IMR-90 (cell line): ENCODE measurements around the gene GOLGA8S. TPM values are rescaled to one million over a fixed set of nuclear protein-coding genes. Genes with fewer than 3 reads are reported as not detected.
"Not testable (repeated sequence)": the region's sequence is repeated elsewhere in the genome, so short reads cannot be mapped to it uniquely, and the experiment has no call there.

ENCODE experiments used
- ATAC-seq: fragments of 200-7000 bp; cut with Tn5 transposase; 2 replicates; pipeline ENCODE4 v1.9.1; 2020; ENCODE audit warnings: low read depth, mild to moderate bottlenecking, moderate library complexity
- BruUV-seq: library from RNA; stranded (reverse); fragments of 400-500 nt; replicated peaks from 2 replicates; lab custom pipeline; 2021; lab: Mats Ljungman, UMichigan
- CTCF ChIA-PET: fragments of 300-600 bp; formaldehyde crosslinking; extraction: SDS; loops from one replicate; lab custom pipeline; 2021; ENCODE audit warnings: antibody characterized with exemption; lab: Yijun Ruan, JAX
- POLR2A ChIA-PET: fragments of 300-600 bp; sonication (Branson Sonifier 250); formaldehyde crosslinking; loops from one replicate; lab custom pipeline; 2022; ENCODE audit warnings: antibody characterized with exemption; ENCODE audit not compliant: unreplicated experiment; lab: Charles Lee
- DNase-seq: peaks from one replicate; pipeline ENCODE4 v3.0.0; 2013
- H2AFZ ChIP-seq: replicated peaks from 2 replicates; pipeline ENCODE3; 2013; ENCODE audit warnings: low read length, mild to moderate bottlenecking; ENCODE audit not compliant: poor library complexity
- H2AK5ac ChIP-seq: 2 replicates; pipeline ENCODE4 v1.6.1; 2013; ENCODE audit warnings: low read depth, low read length, inconsistent platforms
- H2AK9ac ChIP-seq: replicated peaks from 2 replicates; pipeline ENCODE3; 2013; ENCODE audit warnings: mild to moderate bottlenecking, low read depth, low read length, moderate library complexity; ENCODE audit not compliant: poor library complexity
- H2BK120ac ChIP-seq: 2 replicates; pipeline ENCODE4 v1.6.1; 2013; ENCODE audit warnings: low read depth, low read length, inconsistent platforms
- H2BK15ac ChIP-seq: 3 replicates; pipeline ENCODE4 v1.6.1; 2013; ENCODE audit warnings: low read depth, low read length, inconsistent platforms
- H2BK20ac ChIP-seq: 2 replicates; pipeline ENCODE4 v1.6.1; 2013; ENCODE audit warnings: low read depth, mild to moderate bottlenecking, inconsistent platforms, low read length, moderate library complexity
- H2BK5ac ChIP-seq: 2 replicates; pipeline ENCODE4 v1.6.1; 2013; ENCODE audit warnings: mild to moderate bottlenecking, low read depth, low read length, inconsistent platforms; ENCODE audit not compliant: poor library complexity, severe bottlenecking
- H3K14ac ChIP-seq: replicated peaks from 2 replicates; pipeline ENCODE4 v1.6.1; 2013; ENCODE audit warnings: low read depth, low read length, inconsistent platforms
- H3K18ac ChIP-seq: 2 replicates; pipeline ENCODE4 v1.6.1; 2013; ENCODE audit warnings: low read depth, low read length, control low read depth
- H3K23ac ChIP-seq: 2 replicates; pipeline ENCODE4 v1.6.1; 2013; ENCODE audit warnings: low read depth, low read length, inconsistent platforms
- H3K27ac ChIP-seq: 2 replicates; pipeline ENCODE4 v1.5.1; 2013; ENCODE audit warnings: mild to moderate bottlenecking, control low read depth, low read length; ENCODE audit not compliant: insufficient read depth
- H3K27me3 ChIP-seq: 2 replicates; pipeline ENCODE4 v1.6.1; 2013; ENCODE audit warnings: low read length; ENCODE audit not compliant: control insufficient read depth, insufficient read depth
- H3K36me3 ChIP-seq: 2 replicates; pipeline ENCODE4 v1.6.1; 2013; ENCODE audit warnings: low read length, mixed read lengths; ENCODE audit not compliant: control insufficient read depth, insufficient read depth
- H3K4ac ChIP-seq: 2 replicates; pipeline ENCODE4 v1.6.1; 2013; ENCODE audit warnings: low read depth, low read length, inconsistent platforms
- H3K4me1 ChIP-seq: 2 replicates; pipeline ENCODE4 v1.6.1; 2013; ENCODE audit warnings: low read length, mixed read lengths; ENCODE audit not compliant: control insufficient read depth, insufficient read depth
- H3K4me2 ChIP-seq: 2 replicates; pipeline ENCODE4 v1.6.1; 2013; ENCODE audit warnings: low read depth, mild to moderate bottlenecking, control low read depth, low read length, moderate library complexity
- H3K4me3 ChIP-seq: 2 replicates; pipeline ENCODE4 v1.5.1; 2013; ENCODE audit warnings: low read depth, mild to moderate bottlenecking, control low read depth, low read length, moderate library complexity; ENCODE audit not compliant: insufficient read depth
- H3K56ac ChIP-seq: 2 replicates; pipeline ENCODE4 v1.6.1; 2013; ENCODE audit warnings: low read length, inconsistent platforms; ENCODE audit not compliant: insufficient read depth; ENCODE audit errors: extremely low read depth
- H3K79me1 ChIP-seq, 2 experiments: 2 replicates each; pipeline ENCODE4 v1.6.1; 2013; ENCODE audit warnings: low read length in 2 of 2, inconsistent platforms in 1 of 2, low read depth in 1 of 2
- H3K9ac ChIP-seq: 2 replicates; pipeline ENCODE4 v1.6.1; 2013; ENCODE audit warnings: low read depth, low read length, control low read depth
- H3K9me1 ChIP-seq: 2 replicates; pipeline ENCODE4 v1.6.1; 2013; ENCODE audit warnings: low read length, inconsistent platforms; ENCODE audit not compliant: insufficient read depth
- H3K9me3 ChIP-seq: 2 replicates; pipeline ENCODE4 v1.6.1; 2013; ENCODE audit warnings: low read length; ENCODE audit not compliant: control insufficient read depth, insufficient read depth
- H4K20me1 ChIP-seq: 2 replicates; pipeline ENCODE4 v1.6.1; 2013; ENCODE audit warnings: low read length, inconsistent platforms; ENCODE audit not compliant: insufficient read depth
- H4K5ac ChIP-seq: 2 replicates; pipeline ENCODE4 v1.6.1; 2013; ENCODE audit warnings: mild to moderate bottlenecking, low read depth, low read length, control low read depth
- H4K8ac ChIP-seq, 2 experiments: 2 replicates each; pipeline ENCODE4 v1.6.1; 2013; ENCODE audit warnings: low read depth in 2 of 2, low read length in 2 of 2, control low read depth in 1 of 2, inconsistent platforms in 1 of 2
- H4K91ac ChIP-seq: 2 replicates; pipeline ENCODE4 v1.6.1; 2013; ENCODE audit warnings: low read depth, low read length, inconsistent platforms; ENCODE audit not compliant: insufficient read depth
- WGBS, 2 experiments: methylation state at CpG; one replicate each; pipeline versions ENCODE4 v1.1.5 to v1.1.7; 2013; ENCODE audit warnings: missing lambda C conversion rate in 2 of 2; ENCODE audit not compliant: insufficient read length in 1 of 2; ENCODE audit errors: extremely low coverage in 2 of 2; 5-methylcytosine and 5-hydroxymethylcytosine counted together
- dilution Hi-C: fragments of 300-500 bp; cut with HindIII; formaldehyde crosslinking; loops from one replicate; pipeline ENCODE4 v1.14.3; 2018; ENCODE audit warnings: low sequenced_read_pairs; ENCODE audit not compliant: unreplicated experiment
- in situ Hi-C: fragments of 300-500 bp; cut with MboI; formaldehyde crosslinking; loops from 3 replicates; pipeline ENCODE4 v1.14.3; 2019; ENCODE audit warnings: low sequenced_read_pairs, inconsistent platforms, mixed read lengths
- intact Hi-C: fragments of 100-400 bp; cut with micrococcal nuclease; formaldehyde crosslinking; loops from 2 replicates; pipeline ENCODE4 v1.10.0; 2022
- polyA plus RNA-seq, 3 experiments: library from polyadenylated mRNA; depleted of rRNA; stranded (reverse); fragments of >200 nt; gene quantifications; 2 replicates each; pipeline ENCODE4 v1.2.3, GENCODE V29; 2012; ENCODE audit warnings: low replicate concordance in 1 of 3
- total RNA-seq: library from RNA; depleted of rRNA; stranded (reverse); fragments of >200 nt; gene quantifications from 2 replicates; pipeline ENCODE4 v1.2.3, GENCODE V29; 2012

GOLGA8S gene
- total and polyA plus RNA-seq, 2 of the 4 experiments (the other 2 are of a cell fraction) = under 0.01 to 0.03 TPM

DNA sequence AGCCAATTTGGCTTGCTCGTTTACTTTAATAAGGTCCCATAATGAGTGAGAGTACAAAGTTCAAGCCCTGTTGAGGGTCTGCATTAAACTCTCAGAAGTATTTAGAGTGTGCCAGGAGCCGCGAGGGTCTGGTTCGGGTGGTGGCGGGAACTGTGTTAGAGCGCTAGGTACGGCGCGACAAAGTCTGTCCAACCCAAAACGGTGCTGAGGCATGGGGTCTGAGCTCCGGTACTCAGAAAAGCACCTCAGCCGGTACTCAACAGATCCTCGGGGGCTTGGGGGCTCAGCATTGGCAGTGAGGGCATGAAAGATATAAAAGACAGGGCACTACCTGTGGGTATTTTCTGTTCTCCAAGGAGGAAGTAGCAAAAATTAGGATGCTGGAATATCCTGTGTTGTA is 24.4 kb downstream of the GOLGA8S start:
- BruUV-seq, intact Hi-C loops, ATAC-seq, H3K9me1 ChIP-seq, H3K36me3 ChIP-seq, H2BK15ac ChIP-seq, H2AK5ac ChIP-seq, H3K4me1 ChIP-seq, H2BK20ac ChIP-seq, H3K18ac ChIP-seq, H2AFZ ChIP-seq, H2AK9ac ChIP-seq, H4K5ac ChIP-seq, in situ Hi-C loops, DNase-seq, H3K9me3 ChIP-seq, H4K20me1 ChIP-seq, H3K4me3 ChIP-seq, H3K79me1 ChIP-seq, dilution Hi-C loops, H3K27me3 ChIP-seq, H3K4ac ChIP-seq, CTCF ChIA-PET, H3K27ac ChIP-seq, H3K14ac ChIP-seq, H2BK5ac ChIP-seq, H4K8ac ChIP-seq, H3K56ac ChIP-seq, POLR2A ChIA-PET, H3K9ac ChIP-seq, H2BK120ac ChIP-seq, H3K23ac ChIP-seq, H3K4me2 ChIP-seq, H4K91ac ChIP-seq: not testable (repeated sequence)
- 92% methylated on average over 8 of the region's 13 CpGs; no CpG with 5 or more reads in 1 of the 2 experiments for WGBS, 2 experiments

DNA sequence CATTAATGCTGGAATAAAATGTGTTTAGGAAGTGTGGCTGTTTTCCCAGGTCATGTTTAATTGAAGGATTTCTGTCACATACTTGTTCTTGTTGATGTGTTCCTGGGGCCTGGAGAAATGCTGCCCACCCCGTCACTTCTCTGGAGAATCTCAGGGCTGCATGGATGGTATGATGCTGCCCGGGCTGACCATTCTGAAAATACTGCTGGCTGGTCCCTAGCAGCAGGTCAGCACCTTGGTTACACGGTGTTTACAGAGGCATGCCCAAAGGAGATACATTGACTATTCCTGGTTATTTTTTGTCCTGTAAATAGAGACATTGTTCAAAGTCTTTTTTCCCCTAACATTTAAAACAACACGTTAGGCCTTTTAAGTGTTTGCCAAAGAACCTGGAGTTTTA is 26.2 kb downstream of the GOLGA8S start:
- H3K4ac ChIP-seq, H3K18ac ChIP-seq, H2AK9ac ChIP-seq, dilution Hi-C loops, H3K4me3 ChIP-seq, CTCF ChIA-PET, H3K56ac ChIP-seq, H3K27ac ChIP-seq, H4K8ac ChIP-seq, H3K23ac ChIP-seq, DNase-seq, H4K20me1 ChIP-seq, H3K4me1 ChIP-seq, H3K9ac ChIP-seq, ATAC-seq, H3K14ac ChIP-seq, H3K9me1 ChIP-seq, H2AFZ ChIP-seq, H3K27me3 ChIP-seq, H3K36me3 ChIP-seq, intact Hi-C loops, H4K5ac ChIP-seq, H3K4me2 ChIP-seq, BruUV-seq, H3K79me1 ChIP-seq, POLR2A ChIA-PET, in situ Hi-C loops, H4K91ac ChIP-seq, H2BK5ac ChIP-seq, H2BK20ac ChIP-seq, H2BK15ac ChIP-seq, H3K9me3 ChIP-seq, H2BK120ac ChIP-seq, H2AK5ac ChIP-seq: not testable (repeated sequence)
- WGBS, 2 experiments = no CpG with 5 or more reads among the region's 4 CpGs
